ENCODE data around the gene CHCHD3. TPM values are rescaled to one million over a fixed set of nuclear protein-coding genes. Genes with fewer than 3 reads are reported as not detected.
"Not testable (repeated sequence)": the region's sequence is repeated elsewhere in the genome, so short reads cannot be mapped to it uniquely, and the experiment has no call there.

The CHCHD3 gene
- total and polyA plus RNA-seq, 7 donors: 61.7 to 93.4 (median 63.7) TPM

GRCh38 chr7:132970257-132970656 is 111.6 kb downstream of the CHCHD3 start:
- Histone ChIP-seq H3K4me3 (no peak overlapping the region), H3K27ac (no peak overlapping the region), H3K4me1 (peaks cover 0 to 9% (median 4%) of the 10 kb centered on the region in 4 donors), H3K9me3 (no peaks in the 10 kb centered on the region), H3K36me3 (peaks cover 0 to 20% (median 2%) of the 10 kb centered on the region in 4 donors), H3K27me3 (no peaks in the 10 kb centered on the region)
- intact Hi-C loops (cut with DNase I): no loop called here
- no peak for DNase-seq
- 91 to 94% methylated on average over 1 of the region's 1 CpG for WGBS, 2 donors
- no peak for TF ChIP-seq POLR2A (IDR thresholded peaks at IDR 0.05)
- TF ChIP-seq POLR2AphosphoS5 (IDR thresholded peaks at IDR 0.05): no peak
- TF ChIP-seq EP300 (IDR thresholded peaks at IDR 0.05): no peak
- no peak for TF ChIP-seq CTCF (IDR thresholded peaks at IDR 0.05)

GRCh38 chr7:132969520-132969919 is 112.4 kb downstream of the CHCHD3 start:
- peaks cover 0 to 9% (median 4%) of the 10 kb centered on the region in 4 donors for H3K4me1 ChIP-seq
- no peaks in the 10 kb centered on the region for H3K27me3 ChIP-seq
- WGBS, 2 donors: 96 to 98% methylated on average over 1 of the region's 1 CpG
- intact Hi-C loops (cut with DNase I): no loop called here
- H3K36me3 ChIP-seq: peaks cover 0 to 16% (median 2%) of the 10 kb centered on the region in 4 donors
- no peak for DNase-seq
- H3K4me3 ChIP-seq: no peak overlapping the region
- no peak overlapping the region for H3K27ac ChIP-seq
- H3K9me3 ChIP-seq: no peaks in the 10 kb centered on the region
- no peak for TF ChIP-seq CTCF (IDR thresholded peaks at IDR 0.05)
- TF ChIP-seq POLR2AphosphoS5 (IDR thresholded peaks at IDR 0.05): no peak
- TF ChIP-seq EP300 (IDR thresholded peaks at IDR 0.05): no peak
- TF ChIP-seq POLR2A (IDR thresholded peaks at IDR 0.05): no peak

GRCh38 chr7:132967470-132967848 is 114.4 kb downstream of the CHCHD3 start:
- H3K9me3 ChIP-seq; intact Hi-C loops (cut with DNase I); H3K27me3 ChIP-seq; DNase-seq; H3K4me1 ChIP-seq; H3K27ac ChIP-seq; H3K4me3 ChIP-seq; H3K36me3 ChIP-seq: not testable (repeated sequence)
- WGBS, 2 donors: 93 to 98% methylated on average over 4 of the region's 4 CpGs

GRCh38 chr7:132966754-132967469 is 115.0 kb downstream of the CHCHD3 start:
- WGBS, 2 donors: 47 to 87% methylated on average over 5 of the region's 5 CpGs
- no peak for DNase-seq
- no peaks in the 10 kb centered on the region for H3K9me3 ChIP-seq
- no peak overlapping the region for H3K27ac ChIP-seq
- H3K4me3 ChIP-seq: no peak overlapping the region
- peaks cover 0 to 9% (median 4%) of the 10 kb centered on the region in 4 donors for H3K4me1 ChIP-seq
- intact Hi-C loops (cut with DNase I): no loop called here
- no peaks in the 10 kb centered on the region for H3K36me3 ChIP-seq
- no peaks in the 10 kb centered on the region for H3K27me3 ChIP-seq
- TF ChIP-seq CTCF (IDR thresholded peaks at IDR 0.05) (no peak), POLR2AphosphoS5 (IDR thresholded peaks at IDR 0.05) (no peak), EP300 (IDR thresholded peaks at IDR 0.05) (no peak), POLR2A (IDR thresholded peaks at IDR 0.05) (no peak)

- no peak overlapping the region for H3K4me3 ChIP-seq
- no peak for DNase-seq
- H3K9me3 ChIP-seq: no peaks in the 10 kb centered on the region
- peaks cover 0 to 9% (median 4%) of the 10 kb centered on the region in 4 donors for H3K4me1 ChIP-seq
- intact Hi-C loops (cut with DNase I): no loop called here
- WGBS, 2 donors: 89 to 95% methylated on average over 3 of the region's 3 CpGs
- H3K27ac ChIP-seq: no peak overlapping the region
- no peaks in the 10 kb centered on the region for H3K36me3 ChIP-seq
- TF ChIP-seq POLR2AphosphoS5 (IDR thresholded peaks at IDR 0.05) (no peak), EP300 (IDR thresholded peaks at IDR 0.05) (no peak), POLR2A (IDR thresholded peaks at IDR 0.05) (no peak), CTCF (IDR thresholded peaks at IDR 0.05) (no peak)
- H3K27me3 ChIP-seq: no peaks in the 10 kb centered on the region
Measured at GRCh38 chr7:132965951-132966350, 115.9 kb downstream of the CHCHD3 start.
